Renal cortical epithelial cell (primary cell): ENCODE measurements around the gene SAP30BP. TPM values are rescaled to one million over a fixed set of nuclear protein-coding genes. Genes with fewer than 3 reads are reported as not detected.

ENCODE experiments used
- DNase-seq: peaks from one replicate; pipeline ENCODE4 v3.0.0-alpha.2; 2011; ENCODE audit warnings: low read depth
- total RNA-seq: library from RNA; depleted of rRNA; stranded (reverse); fragments of >200 nt; gene quantifications from 2 replicates; pipeline ENCODE4 v1.2.3, GENCODE V29; 2014

Gene SAP30BP
- total RNA-seq, 1 donor from 2014 or later, result 55.6 TPM

DNA sequence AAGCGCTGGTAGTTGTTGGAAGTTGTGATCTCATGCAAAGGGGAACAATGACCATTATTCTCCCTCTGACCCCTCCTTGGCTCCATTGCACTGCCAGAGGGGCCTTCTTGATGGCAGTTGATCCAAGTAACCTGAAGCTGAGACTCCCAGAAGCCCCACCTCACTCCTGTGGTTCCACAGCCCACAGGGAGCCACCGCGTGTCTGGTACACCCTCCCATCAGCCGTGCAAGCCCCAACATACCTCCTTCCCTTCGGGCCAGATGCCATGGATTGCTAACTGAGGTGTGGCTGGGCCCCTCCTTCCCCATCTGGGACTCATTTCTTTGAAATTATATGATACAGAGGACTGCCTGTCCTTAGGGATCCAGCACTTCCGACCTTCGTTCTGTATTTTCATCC is 17.8 kb downstream of the SAP30BP start:
- no peak for DNase-seq

DNA sequence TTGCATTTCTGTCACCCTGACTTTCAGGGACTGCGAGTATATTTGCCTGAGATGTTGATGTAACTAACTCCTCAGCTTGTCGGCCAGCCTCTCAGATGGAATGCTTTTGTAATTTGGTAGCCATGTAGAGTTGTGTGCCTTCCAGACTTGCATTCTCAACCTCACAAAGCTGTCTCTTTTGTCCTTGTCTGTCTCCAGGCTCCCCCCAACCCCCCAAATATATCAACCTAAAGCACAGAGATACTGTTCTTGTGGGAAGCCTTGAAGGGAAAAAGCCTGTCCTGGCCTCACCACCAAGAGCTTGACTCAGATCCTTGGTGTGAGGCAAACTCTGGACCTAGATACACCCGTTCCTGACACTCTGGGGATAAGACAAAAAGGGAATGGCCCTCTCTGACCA is 18.4 kb downstream of the SAP30BP start:
- DNase-seq, result no peak

DNA sequence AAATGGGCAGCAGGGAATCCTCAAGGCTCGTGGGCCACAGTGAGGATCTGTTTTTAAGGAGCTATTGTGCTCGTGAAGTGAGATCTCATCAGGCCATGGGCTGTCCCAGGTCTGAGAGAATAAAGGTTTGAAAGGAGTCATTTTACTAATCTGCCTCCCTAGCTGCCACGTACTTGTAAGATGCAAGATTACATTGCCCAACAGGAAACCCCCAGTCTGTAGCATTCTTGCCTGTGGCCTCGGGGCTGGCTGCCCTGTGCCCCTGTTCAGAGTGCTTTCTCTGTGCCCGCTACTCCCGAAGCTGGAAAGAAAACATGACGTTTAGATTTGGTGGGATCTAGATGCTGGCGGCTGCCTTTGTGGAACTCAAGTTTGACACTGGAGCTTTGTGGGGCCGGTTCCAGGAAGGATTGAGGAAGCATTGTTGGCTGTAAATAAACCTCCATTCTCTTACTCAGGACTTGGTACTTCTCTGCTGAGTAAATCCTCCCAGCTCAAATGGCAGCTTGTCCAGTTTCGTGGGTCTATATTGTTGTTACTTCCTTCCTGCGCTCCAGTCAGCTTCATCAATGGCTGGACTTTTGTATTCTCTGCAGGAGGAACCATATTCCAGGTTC is 21.2 kb downstream of the SAP30BP start:
- DNase-seq, result no peak

DNA sequence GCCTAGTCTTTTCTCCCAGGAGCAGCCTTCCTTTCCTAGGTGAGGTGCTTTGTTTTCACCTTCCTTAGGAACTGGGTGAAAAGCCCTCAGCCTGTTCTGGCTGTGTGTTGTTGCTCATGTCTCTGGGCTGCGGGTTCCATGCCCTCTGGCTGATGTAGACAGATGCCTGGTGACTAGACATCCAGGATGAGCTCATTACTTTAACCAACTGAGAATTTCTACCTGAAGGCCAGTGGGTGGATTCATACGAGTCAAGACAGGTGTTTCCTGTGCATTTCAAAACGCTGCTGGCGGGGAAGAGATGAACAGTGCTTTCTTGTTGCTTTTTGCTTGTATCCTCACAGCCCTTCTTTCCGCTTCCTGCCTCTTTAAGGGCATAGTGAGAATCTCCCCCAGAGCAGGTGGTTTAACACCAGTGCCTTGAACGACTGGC is 22.3 kb downstream of the SAP30BP start:
- DNase-seq, result no peak

DNA sequence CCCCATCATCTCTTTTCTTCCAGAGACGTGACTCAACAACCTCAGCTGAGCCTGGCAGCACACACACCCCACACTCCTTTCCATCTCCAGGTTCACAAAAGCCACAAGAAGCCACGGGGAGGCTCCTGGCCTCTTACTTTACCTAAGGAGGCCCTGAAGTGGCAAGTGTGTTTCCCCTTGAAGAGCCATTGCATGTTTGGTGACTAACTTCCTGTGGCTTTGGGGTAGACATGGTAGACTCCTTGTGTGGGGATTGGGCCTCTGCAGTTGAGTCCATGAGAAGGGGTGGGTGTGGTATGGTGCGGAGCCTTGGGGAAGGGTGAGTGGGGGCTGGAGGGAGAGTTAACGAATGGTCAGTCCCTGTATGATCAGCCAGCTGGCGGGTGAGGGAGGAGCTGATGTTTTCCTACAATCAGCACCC is 24.2 kb downstream of the SAP30BP start:
- peak; percentile 51 for DNase-seq

DNA sequence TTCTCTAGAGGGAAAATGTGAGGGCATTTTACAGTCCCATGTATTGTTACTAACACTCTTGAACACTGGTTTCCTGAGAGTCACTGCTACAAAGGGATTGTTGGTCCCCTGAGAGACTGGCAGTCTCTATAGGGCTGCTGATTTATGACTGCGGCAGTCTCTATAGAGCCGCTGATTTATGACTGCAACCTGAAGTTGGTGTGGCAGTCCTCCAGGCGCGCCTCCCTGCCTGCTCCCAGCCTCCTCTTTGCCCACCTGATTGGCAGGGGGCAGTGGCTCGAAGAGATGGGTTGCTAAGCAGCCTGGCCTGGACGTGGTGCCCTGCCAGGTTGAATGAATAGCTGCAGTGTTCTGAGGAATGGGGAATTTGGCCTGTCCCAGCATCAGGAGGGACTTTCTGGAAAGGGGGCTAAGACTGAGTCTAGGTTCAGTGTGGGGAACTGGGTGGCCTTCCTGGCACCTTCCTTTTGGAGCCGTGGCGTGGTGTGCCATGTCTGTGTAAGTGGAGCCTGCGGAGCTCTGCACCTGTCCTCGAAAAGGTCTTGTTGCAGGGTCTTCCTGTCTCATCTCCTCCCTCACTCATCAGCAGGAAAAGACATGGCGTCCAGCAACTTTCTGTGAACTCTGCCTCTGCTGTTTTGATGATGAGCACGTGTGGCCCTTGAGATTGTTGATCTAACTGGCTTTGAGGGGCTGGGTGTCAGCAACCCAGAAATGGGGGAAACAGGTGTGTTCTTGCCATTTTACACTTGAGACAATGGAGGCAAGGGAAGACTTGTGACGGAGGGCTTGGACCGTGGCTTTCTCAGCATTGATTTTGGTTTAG is 24.9 kb downstream of the SAP30BP start:
- DNase-seq, result no peak

DNA sequence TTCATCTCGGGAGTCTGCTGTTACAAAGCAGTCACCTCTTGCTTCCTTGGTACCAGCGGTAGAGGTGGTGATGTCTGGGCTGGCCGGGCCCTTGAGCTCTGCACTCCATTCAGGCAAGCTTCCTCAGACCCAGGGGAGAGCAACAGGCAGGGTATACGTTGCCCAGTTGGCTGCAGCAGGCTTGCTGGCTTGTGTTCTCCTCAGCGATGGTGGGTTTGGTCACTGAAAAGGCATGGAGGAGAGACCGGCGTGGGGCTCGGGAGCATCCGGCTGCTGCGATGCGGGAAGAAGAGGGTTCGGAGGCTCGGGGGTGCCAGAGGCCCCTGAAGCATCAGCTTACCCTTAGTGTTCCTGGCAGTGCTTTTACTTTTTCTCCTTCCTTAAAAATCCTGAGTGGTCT is 25.8 kb downstream of the SAP30BP start:
- no peak for DNase-seq

DNA sequence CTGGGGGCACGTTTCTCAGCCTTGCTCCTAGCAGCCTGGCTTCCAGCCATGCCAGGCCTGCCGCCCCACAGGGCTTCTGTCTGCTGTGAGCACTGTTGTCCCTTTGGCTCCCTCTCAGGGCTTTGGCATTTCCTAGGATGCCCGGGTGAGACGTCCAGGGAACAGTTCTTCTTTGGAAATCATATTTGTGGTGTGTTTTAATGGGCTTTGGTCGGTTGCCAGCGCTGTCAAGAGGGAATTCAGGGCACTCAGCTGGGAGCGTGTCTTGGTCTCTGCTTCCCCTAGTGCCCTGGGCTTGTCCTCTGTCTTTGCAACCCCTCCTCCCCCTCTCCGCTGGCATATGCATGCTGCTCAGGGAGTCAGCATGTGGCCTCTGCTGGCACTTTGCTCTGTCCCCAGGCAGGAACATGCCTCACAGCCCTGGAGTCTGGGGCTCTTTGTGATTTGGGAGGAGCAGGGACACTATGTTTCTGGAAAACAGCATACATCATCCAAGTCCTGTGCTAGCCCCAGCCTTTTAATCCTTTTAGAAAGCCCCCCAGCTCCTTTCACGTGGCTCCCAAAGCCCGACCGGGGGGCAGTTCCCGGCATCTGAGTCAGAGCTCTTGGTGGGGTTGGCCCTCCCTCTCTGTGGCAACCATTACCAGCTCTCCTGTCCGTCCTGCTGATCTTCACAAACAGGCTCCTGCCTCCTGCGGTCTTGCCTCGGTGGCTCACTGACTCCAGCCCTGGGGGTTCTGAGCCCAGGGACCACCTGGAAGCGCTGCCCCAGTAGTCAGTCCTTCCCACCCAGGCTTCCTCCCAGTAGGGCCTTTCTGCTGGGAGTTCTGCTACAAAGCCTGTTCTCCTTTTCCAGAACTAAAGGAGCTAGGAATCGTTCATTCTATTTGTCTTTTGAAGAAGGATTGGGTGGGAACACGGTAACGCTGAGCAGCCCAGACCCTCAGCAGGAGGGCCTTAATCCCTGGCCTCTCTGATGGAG is 26.7 kb downstream of the SAP30BP start:
- DNase-seq, result peak; percentile 82

DNA sequence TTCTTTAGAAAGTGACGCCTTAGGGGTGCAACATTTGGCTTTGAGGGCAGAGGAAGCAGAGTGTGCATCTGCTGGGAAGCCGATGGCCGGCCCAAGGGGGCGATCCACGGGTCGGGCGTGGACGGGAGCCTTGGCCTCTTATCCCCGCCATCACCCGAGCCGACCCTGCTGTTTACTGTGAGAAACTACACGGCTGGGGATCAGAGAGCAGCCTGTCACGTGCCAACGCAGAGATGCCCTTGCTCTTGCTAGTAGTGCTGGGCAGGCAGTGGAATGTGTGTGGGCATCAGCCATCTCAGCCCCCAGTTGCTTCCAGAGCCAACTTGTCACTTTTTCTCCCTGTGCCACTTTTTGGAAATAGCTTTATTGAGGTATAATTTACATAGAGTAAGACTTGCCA is 27.4 kb downstream of the SAP30BP start:
- no peak for DNase-seq

DNA sequence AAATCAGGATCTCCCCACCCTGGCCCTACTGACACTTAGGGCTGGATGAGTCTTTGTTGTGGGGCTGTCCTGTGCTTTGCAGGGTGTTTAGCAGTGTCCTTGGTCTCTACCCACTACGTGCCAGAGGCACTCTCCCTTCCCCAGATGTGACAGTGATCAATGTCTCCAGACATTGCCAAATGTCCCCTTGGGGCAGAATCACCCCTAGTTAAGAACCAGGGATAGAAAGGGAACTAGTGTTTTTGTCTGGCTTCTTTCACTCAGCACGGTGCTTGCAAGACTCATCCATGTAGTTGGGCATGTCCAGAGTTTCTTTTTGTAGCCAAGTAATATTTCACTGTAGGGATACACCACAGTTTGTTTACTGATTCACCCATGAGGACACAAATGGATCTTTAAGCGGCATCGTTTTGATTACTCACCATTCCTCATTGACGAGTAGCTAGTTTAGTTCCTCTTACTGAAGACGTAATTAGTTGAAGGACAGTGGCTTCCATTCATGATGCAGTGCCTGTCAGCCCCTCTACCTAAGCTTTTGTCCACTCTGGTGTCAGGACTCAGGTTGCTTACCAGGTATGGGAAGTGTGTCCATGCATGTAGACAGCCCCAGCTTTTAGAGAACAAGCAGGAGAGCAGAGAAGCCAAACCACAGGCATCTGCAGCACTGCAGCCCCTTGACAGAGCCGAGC is 28.1 kb downstream of the SAP30BP start:
- peak; percentile 66 for DNase-seq

DNA sequence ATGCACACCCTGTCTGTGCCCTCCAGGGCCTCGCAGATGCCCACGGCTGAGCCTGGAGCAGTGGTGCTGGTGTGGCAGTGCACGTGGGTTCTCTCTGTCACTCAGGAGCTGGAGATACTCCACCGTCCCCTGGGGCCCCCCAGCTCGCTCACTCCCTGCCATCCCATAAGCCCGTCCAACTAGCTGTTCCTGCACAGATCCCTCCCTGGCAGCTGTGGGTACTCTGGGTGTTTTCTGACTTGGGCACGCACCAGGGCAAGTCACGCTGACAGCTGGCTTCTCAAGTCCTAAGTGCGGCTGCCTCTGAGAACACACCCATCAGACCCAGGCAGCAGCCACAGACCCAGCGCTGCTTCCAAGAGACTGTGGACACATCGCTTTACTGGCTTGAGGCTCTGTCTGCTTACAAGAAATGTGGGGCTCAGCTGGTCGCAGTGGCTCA is 28.7 kb downstream of the SAP30BP start:
- no peak for DNase-seq

DNA sequence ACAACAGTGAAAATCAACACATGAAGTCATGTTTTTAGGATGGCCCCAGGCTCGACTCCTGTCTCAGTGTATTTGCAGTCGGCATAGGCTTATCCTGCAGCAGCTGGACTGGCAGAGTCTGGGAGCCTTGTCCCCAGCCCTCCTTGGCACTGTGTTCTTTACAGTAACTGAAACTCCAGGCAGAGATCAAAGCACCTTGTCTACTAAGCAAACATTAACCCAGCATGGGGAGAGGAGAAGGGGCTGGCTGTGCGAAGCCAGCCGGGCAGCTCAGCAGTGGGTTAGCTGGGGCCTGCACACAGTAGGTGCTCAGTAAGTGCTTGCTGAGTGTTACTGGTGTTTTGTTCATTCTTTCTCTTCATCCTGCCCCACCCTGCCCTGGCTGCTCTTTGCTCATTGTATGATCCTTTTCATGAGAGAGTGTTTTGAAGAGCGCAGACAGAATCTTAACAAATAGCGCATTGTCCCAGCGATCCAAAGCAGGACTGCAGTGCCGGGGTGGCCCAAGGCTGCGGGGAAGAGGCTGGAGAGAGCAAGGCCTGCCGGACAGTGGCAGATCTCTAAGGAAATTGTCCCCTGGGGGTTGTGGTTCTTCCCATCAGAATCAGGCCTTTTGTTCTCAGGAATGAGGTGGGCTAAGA is 30.6 kb downstream of the SAP30BP start:
- DNase-seq, result no peak

DNA sequence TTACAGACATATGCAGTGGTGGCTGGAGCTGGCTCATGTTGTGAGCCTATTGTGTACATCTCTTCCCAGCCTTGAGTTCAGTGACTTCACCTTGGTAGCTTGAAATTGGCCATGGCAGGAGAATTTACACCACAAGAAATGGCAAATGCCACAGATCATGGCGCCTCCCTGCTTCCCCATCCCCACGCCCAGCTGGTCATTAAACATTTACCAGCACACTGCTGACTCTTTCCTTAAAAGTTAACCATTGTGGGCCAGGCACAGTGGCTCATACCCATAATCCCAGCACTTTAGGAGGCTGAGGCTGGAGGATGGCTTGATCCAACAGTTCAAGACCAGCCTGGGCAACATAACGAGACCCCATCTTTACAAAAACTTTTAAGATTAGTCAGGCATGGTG is 31.5 kb downstream of the SAP30BP start:
- peak; percentile 69 for DNase-seq

DNA sequence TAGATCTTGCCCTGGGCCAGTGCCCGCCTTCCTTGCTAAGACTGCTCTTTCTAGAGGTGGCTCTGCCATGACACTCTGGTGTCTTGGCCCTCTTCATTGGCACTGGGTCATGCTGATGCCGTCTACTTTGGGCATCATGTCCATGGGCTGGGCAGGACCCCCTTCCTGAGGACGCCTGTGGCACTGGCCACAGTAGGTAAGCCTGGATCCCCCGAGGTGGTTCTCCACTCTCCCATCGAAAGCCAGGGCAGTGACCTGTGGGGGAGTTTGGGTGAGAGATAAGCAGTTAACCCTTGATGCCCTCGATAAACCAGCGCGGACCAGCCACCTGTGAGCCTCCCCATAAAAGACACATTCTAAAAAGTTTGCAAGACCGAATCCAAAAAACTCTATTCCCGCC is 34.1 kb downstream of the SAP30BP start:
- DNase-seq, result no peak

DNA sequence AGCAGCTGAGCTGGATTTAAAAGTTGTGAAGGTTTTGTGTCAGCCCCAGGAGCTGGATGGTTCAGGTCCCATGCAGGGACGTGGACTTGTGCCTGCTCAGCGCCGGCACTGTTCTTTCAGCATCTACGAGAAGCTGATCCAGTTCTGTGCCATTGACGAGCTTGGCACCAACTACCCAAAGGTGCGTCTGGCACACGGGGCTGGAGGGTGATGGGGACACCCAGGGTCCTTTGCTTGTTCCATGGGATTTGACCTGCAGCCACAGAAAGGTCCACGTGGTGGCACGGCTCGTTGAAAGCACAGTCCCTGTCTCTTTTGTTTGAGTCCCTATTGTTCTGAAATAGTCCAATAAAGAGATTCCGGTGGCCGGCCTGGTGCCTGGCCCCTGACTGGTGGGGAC is 36.1 kb downstream of the SAP30BP start:
- DNase-seq, result no peak

DNA sequence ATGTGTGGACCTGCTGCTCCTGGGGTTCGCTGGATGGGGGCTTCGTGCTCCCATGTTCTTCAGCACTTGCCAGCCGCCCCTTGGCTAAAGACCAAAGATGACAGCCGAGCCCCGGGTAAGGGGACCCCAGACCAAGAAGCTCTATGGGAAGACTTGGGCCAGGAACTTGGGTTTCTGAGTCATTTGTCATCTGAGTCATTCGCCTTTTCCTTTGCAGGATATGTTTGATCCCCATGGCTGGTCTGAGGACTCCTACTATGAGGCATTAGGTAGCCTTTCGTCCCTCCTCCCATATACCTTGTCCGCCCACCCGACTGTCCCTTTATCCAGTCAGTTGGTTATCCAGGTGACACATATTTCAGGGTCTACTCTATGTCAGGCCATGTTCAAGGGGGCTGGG is 36.5 kb downstream of the SAP30BP start:
- DNase-seq, result no peak

DNA sequence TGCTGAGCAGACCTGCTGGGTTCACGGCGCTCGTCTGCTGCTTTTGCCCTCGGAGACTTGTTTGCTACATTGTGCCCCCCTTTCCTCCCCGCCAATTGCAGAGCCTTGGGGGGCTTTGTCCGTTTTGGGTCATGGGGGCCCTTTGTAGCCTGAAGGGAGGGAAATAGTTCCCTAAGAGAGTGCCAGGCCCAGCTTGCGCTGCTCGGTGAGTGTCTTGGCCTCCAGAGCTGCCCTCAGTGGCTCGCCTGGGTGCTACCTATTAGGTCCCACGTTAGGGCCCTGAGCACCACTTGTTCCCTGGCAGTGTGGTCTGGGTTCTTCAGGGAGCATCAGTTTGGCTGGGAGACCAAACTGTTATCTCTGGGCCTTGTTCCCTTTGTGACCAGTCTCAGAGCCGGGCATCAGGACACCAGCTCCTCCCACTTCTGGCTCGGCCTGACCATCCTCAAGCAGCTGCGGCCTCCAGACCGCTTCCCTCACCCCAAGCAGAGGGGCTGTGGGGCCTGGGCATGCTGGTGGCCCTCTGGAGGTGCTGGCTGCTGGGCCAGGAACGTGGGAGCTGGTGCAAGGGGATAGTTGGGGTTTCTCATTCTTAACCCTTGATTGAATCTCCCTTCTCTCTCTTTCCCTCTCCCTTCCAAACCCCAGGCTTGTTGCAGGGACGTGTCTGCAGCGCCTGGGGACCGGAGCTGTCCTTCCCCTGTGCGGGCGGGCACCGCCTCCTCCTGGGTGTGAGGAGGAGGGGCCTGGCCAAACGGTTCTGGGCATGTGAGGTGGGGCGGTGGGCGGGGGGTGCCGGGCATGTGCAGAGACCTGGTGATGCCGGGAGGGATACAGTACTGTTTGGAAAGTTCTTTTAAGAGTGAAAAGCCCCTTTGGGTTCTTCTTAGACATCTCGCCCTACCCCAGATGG is 38.1 kb downstream of the SAP30BP start:
- no peak for DNase-seq

DNA sequence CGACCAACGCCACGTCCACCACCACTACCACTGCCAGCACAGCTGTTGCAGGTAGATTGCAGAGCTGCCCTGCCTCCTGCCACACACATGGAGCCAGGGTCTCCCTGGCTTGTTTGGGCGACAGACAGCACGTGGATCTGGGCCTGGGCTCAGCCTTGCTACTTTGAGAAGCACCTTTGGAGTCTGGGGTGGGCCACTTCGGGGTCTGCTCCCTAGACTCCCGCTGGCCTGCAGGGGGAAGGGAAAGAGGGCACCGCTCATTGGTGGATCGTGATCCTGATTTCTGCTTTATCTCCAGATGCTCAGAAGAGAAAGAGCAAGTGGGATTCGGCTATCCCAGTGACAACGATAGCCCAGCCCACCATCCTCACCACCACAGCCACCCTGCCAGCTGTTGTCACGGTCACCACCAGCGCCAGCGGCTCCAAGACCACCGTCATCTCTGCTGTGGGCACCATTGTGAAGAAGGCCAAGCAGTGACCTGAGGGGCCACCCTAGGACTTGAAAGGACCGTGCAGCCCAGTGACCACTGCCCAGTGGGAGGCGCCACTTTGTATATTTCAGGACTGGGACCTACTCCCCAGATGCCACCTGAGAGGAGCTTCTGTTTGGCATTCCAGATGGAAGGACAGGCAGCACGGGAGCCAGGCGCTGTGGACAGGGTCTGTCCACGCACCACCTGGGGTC is 39.0 kb downstream of the SAP30BP start:
- no peak for DNase-seq

DNA sequence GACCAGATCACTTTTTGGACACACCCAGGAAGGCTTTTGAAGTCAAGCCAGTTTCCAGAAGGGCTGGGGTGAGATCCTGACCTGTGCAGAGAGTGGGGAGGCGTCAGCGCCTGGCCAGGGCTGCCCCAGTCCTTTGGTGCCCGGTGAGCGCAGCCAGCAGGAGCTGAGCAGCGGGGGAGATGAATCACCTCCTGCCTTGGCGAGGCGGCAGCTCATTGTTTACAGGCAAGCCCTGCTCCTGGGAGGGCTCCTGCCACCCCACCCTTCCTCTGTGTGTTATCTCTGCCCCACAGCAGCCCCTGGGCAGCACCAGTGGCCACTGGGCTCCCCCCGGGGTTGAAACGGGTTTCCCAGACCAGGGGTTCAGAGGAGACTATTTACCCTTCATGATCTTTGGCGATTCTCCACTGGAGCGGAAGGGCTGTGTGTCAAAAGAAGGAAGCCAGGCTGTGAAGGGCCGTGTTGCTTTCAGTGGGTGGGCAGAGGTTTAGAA is 40.0 kb downstream of the SAP30BP start:
- no peak for DNase-seq
